Epithelial cell of umbilical artery (primary cell): ENCODE results near the gene ELP6. TPM values are rescaled to one million over a fixed set of nuclear protein-coding genes. Genes with fewer than 3 reads are reported as not detected.

Experiments used
- total RNA-seq: library from RNA; depleted of rRNA; stranded (reverse); fragments of >200 nt; gene quantifications from 2 replicates; pipeline ENCODE4 v1.2.3, GENCODE V29; 2014

The ELP6 gene
- total RNA-seq = 32.2 and 41.5 TPM in 2 replicates

DNA sequence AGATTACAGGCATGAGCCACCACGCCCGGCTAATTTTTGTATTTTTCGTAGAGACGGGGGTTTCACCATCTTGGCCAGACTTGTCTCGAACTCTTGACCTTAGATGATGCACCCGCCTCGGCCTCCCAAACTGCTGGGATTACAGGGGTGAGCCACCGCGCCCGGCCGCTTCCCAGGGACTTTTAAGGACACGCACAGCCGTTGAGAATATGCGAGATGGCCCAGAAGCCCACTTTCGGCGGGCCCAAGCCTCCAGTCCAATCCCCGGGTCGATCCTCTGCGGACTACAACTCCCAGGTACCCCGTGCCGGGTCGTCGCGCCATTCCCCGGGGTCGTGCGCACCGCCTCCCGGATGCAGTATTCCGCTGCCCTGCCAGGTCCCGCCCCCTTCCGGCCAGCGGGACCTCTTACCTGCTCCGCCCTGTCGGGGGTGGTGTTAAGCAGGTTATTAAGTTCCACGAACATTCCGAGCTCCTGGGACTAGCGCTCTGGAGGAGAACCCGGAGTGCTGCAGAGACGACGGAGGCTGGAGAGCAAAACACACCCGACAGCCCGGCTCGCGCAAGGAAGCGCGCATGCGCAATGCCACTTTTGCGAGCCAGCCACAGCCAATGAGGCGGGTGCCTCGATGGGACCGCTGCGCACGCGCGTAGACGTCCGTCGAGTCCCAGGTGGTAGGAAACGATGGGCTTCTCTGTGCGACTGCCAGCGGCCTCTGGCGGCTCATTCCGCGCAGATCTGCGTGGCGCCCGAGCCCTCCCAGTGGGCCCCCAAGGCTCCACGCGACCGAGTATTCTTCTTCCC is at the start of gene ELP6:
TSS of gene ELP6 (minus strand) at position 588 of the 805 bp plus-strand sequence. CDS start at position 466, 122 bp downstream.

GRCh38 chr3:47475570-47476329 is 37.8 kb downstream of the ELP6 start, which contains the start of gene SCAP:
Gene SCAP (minus strand): TSS chr3:47475941. CDS start chr3:47442993, 32,948 bp downstream.

Other genes starting within 250 kb of the ELP6 start
- 3.8 and 12.7 TPM in 2 replicates for gene KIF9, start 230.9 kb downstream of the ELP6 start, total RNA-seq
- gene KLHL18, start 230.8 kb downstream of the ELP6 start, total RNA-seq = 27.0 and 63.4 TPM in 2 replicates
- 13.4 and 14.3 TPM in 2 replicates for gene PTPN23, start 132.7 kb downstream of the ELP6 start, total RNA-seq
- gene SCAP, start 37.8 kb downstream of the ELP6 start, total RNA-seq = 38.0 and 48.2 TPM in 2 replicates
- gene CSPG5, start 65.2 kb upstream of the ELP6 start, total RNA-seq = 0.32 and 1.1 TPM in 2 replicates